T-helper 1 cell (primary cell): Measurements from ENCODE around the gene EDRF1.

Experiments used
- DNase-seq, 5 donors: peaks; one replicate each; pipeline ENCODE4 v3.0.0-alpha.2; 2012 to 2020

The EDRF1 gene

DNA sequence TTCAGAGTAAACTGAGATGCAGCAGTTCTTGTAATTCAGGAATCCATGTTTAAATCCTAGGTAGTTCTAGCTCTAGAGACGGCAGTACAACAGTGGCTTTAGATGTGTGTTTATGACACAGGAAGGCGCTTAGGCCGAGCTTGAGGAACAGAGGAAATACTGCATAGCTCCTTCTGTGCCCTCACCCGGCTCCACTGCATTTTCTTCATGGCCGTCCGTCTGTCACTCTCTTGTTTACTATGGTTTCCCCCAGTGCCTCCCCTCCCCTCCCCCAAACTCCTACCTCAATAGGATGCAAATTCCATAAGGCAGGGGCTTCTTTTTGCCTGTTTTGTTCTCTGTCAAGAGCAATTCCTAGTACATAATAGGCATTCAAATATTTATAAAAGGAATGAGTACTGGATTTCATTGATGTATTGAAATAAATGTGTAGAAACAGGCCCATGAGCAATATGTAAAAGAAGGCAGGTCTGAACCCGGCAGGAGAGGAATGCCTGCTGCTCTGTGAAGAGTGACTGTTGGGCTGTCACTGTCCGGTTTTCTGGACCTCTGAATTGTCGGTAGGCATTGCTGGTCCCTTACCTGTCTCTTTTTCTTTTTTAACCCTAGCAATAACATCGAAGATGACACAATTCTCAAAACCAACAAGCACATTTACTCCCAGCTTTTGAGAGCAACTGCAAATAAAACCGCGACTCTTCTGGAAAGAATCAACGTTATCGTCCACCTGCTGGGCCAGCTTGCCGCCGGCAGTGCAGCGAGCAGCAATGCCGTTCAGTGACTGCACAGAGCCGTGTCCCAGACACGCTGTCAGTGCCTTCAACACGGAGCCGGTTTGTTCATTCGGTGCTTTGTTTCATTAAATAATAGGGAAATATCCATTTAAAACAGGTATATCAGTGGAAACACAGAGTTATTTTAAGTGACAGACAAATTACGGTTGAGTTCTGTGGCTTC, 43.5 kb downstream of the EDRF1 start:
- DNase-seq = no peak

DNA sequence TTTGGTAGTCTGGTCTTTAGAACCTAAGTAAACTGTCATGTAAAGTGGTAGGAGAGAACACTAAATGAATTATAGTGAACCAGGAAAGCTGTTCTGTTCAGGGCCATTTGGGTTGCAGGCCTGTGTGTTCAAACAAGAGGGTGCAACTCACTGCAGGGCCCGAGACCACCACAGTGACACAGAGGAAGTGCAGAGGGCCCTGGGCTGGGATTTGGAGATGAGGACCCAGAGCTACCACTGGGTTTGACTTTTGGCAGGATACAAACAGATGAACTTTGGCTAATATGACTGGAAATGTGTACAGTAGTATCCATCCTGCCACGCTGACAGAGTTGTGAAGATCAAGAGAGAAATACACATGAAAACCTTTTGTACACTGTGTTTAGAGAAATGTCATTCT, 46.3 kb downstream of the EDRF1 start:
- DNase-seq = no peak

DNA sequence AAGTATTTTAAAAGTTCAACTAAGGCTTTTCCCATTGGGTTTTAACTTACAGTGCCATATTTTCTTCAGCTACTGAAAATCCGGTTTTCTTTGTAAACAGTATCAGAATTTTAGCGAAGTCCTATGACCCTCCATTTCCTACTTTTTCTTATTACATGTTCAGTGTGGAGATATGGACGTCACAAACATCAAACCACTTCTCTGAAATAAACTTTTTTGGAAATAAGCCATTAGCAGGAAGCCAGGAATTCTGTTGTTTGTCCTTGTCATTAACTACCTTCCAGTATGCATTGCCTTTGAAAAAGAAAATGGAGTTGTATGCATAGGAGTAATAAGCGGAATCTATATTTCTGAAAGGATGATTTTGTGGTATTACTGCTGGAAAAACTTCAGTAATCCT, 47.0 kb downstream of the EDRF1 start:
- DNase-seq = no peak

DNA sequence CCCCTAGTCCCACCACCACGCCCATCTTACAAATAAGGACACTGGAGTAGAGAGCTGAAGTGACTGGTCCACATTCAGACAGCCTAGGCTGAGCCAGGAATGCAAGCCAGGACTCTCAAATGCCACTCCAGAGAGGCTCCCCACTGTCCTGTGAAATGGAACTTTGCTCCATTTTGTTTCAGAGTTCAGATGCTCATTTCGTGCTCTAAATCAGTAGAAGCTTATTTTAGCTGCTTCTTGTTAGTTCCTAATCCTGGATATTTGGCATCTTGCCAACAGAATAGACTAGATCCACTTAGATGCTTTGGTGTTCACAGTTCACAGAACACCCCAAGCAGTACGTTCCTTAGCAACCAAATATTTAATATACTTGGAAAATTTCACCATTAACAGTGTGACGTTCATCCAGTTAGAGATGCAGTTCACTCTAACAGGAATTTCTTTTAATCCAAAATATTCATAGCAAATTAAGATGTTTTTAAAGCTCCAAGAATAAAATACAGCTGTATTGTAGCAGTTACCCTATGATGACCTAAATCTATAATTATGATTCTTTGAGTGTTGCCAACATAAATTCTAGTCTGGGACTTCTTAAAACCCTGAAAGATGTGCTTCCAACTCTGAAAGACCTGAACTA, 48.8 kb downstream of the EDRF1 start:
- DNase-seq = no peak

DNA sequence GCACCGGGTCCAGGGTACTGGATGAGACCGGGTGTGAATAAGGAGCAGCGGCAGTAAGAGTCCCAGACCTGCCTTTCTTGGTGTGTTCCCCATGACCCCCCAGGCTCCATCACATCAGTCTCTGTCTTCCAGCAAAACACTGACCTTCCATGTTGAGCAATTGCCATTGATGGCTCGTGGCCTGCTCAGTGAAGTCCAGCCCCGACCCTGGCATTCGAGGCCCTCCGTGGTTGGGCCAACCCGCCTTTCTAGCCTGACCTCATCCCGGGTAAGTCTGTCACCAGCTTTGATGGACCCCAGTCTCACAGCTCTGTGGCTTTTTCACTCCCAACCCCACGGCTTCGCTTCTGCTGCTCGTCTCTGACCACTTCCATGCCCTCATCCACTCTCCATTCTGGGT, 49.7 kb downstream of the EDRF1 start:
- DNase-seq = no peak

DNA sequence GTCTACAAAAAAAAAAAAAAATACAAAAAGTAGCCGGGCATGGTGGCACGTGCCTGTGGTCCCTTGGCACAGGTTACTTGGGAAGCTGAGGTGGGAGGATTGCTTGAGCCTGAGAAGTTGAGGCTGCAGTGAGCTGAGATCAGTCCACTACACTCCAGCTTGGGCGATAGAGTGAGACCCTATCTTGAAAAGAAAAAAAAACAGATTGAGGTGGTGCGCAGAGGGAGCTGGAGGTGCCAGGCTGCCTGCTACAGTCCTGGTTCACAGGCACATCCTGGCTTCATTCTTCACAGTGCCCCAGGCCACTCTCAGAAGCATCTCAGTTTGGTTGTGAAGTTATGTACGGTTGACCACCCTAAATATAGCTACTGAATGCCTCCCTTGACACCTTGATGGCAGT, 51.3 kb downstream of the EDRF1 start:
- no peak for DNase-seq

DNA sequence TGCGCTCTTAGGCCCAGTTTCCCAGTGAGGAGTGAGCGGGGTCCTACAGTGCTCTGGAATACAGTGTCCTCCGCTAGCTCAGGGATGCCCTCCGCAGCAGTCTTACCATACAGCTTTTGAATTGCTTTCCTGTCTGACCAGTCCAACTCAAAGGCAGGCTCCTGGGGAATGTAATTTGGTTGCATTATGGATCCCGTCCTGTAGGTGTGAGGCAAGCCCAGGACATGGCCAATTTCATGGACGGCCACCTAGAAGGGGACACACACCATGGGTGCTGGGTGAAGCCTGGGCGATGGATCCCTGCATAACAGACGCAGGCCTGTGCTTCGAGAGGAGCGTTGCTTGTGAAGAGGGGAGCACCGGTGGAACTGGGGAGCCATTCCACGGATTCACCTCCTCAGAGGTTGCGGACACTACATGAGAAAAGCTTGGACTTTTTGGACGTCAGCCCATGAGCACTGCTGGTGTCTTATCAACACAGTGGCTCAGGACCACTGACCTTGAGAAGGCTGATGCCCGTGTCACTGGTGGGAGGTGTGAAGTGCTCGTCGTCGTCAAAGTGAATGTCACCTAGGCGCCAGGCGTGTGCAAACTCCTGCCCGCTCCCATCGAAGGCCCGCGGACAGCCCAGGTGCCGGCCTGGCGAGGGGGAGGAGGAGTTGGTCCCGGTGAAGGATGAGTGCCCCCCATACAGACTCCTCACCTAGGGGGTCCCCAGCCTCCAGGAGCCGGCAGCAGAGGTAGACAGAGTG, 52.8 kb downstream of the EDRF1 start:
- no peak for DNase-seq

DNA sequence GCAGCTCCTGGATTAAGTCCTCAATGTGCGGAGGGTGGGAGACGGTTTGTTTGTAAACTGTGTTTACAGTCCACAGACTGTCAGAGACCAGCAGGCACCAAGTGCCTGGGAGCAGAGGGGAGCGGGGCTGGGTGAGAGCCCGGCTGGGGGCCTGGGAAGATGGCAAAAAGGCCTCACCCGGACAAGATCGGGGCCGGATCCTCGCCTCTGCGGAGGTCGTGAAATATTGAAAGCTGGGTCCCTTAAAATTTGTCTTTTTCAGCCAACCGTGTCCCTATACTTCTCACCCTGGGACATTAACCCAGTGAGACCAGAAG, 53.3 kb downstream of the EDRF1 start:
- no peak for DNase-seq

DNA sequence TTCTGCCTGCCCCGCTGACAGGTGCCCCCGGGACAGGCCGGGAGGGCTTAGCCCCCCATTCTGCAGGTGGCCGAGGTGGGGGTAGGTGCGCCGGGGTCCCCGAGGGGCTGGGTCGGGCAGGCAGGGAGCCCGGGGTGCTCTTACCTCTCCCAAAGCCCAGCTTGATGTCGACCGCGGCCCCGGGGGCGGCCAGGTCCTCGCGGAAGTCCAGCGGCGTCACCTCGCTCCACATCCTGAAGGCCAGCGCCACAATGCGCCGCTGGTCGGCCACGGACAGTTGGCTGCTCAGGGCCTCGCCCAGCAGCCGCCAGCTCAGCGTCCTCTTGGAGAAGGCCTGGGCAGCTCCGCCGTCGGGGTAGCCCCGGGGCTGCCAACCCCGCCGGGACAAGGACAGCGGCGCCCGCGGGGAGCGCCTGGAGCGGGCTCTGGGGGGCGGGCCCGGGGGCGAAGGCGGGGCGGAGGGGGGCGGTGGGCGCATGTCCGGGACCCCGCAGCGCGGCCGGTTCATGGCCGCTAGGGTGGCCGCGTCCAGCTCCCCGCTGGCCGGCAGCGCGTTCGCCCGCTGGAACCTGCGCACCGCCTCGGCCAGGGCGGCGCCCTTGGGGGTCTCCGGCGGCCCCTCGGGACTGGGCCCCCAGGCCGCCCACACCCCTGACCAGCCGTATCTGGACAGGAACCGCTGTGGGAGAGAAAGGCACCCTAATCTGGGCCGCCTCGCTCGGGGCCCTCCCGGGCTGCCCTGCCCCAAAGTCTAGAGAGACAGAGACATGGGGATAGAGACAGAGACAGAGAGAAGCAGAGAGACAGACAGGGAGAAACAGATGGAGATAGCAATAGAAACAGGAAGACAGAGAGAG, 54.4 kb downstream of the EDRF1 start:
- no peak for DNase-seq

DNA sequence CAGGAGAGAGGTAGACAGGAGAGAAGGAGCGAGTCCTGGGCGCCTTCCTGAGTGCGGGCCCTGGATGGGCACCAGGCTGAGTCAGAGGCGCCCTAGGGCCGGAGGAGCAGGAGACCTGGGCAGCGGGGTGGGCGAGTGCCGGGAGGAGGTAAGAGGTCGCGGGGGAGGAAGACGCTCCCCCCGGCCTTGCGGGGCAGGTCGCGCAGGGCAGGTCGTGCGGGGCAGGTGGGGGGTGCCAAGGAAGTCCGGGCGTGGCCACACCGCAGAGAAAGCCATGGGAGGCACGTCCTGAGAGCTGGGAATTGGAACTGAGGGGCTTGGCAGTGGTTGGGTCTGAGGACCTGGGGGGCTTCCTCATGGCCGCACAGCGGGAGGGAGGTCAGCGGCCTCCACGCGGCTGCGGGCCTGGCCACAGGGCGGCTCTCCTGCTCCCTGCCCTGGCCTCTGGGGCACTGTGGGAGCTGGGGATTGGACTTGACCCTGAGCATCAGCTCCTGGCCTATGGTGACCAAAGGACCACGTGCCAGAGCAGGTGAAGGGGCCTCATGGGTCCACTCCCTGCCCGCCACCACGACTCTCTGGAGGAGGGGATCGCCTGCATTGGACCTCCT, 55.2 kb downstream of the EDRF1 start:
- DNase-seq = no peak

DNA sequence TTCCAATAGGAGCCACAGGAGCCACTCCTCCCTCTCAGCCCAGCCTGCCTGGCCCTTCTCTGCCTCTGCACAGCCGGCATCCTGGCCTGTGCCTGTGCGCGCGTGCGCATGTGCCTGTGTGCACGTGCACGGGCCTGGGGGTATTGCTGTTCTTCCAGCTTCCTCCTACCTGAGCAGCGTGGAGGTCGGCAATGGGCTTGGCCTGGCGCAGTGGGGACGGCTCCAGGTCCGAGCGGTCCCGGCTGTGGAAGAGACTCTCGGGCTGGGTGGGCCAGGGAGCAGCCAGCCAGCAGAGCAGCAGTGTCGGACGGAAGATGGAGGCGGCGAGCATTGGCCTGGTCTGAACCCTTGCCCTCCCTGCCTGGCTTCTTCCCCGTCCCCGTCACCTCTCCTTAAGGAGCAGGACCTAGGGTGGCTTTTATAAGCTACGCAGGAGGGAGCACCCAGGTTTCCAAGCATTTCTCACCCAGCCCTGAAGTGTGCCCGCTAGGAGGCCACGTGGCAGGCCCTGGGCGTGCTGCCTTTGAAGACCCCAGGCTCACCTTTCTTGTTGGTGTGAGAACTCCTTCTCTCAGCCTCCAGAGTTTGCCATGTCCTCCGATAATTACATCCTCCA, 56.1 kb downstream of the EDRF1 start, which contains the start of gene MMP21:
Gene MMP21 (minus strand): TSS at position 331 of the 616 bp plus-strand sequence. CDS start 0 bp downstream, at position 331.
- DNase-seq = no peak

DNA sequence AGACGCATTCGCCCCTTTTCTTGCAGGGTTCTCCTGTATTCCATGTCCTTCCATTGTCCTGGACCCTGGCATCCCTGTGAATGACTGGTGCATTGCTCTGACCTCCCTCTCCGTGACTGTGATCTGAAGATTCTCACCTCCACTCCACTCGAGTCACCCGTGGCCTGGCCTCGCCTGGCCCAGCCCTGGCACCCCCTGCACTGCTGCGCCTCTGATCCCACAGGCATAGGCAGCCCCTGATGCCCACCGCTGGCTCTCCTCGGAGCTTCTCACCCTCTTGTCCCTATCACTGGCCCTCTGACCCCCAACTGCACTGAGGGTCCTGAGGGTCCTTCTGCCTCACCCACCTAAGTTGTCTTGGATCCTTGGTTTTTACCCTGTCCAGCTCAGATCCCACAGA, 58.3 kb downstream of the EDRF1 start:
- no peak for DNase-seq

DNA sequence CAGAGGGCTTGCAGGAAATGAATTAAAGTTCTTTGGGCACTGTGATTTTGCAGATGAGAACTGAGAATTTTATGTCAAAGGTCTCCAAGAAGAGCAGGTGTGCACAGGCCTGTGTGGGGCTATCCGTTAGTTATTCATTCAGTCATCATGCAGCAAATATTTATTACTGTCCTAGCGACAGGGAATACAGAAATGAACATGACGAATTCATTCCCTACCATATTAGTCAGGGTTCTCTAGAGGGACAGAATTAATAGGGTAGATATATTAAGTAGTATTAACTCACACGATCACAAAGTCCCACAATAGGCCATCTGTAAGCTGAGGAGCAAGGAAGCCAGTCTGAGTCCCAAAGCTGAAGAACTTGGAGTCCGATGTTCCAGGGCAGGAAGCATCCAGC, 59.0 kb downstream of the EDRF1 start:
- no peak for DNase-seq

DNA sequence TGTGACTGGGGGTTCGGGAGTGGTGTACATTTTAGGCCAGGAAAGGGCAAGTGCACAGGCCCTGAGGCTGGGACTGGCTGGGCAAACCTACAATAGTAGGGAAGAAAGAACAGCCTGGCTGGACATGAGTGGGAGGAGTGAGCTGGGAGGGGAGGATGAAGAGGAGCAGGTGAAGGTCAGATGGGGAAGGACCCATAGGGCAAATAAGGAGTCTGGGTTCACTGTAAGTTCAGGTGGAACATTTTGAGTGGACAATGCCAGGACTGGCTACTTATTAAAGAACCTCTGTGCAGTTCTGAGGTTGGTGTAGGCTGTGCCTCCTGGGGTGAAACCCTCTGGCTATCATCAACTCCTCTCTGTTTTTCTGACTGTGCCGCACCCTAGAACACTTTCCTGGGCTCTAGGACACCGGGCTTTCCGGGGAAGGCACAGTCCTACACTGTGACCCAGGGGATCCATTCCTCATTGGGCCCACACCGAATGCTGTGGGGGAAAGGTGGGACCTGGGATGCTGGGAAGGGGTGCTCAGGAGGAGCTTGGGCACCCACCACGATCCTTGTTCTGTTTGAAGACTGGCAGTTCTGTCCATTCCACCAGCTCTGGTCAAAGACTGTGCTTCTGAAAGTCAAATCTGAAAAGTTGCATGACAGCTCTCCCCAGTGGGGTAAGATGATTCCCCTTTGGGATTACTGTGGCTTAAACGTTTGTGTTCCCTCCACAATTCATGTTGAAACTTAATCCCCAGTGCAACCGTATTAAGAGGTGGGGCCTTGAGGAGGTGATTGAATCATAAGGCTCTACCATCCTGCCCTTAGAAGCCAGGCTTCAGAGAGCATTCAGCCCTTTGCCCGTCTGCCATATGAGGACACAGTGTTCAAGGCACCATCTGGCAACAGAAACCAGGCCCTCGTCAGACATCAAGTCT, 60.2 kb downstream of the EDRF1 start:
- DNase-seq = no peak

DNA sequence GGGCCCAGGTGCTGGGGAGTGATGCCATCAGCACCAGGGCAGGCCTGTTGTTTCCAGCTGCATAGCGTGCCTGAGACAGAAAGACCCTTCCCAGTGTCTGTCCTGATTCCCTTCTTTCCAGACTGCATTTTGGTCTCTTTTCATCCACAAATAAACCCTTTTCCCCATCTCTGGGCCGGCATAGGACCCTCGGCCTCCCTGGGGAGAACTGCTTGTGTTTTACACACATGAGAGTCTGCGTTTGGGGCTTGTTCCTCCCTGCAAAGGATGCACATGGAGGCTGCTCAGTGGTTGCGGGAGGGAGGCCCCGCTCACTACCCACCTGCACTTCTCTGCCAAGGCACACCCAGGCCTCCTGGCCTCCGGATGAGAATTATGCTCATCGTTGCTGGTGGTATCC, 61.9 kb downstream of the EDRF1 start:
- no peak for DNase-seq

DNA sequence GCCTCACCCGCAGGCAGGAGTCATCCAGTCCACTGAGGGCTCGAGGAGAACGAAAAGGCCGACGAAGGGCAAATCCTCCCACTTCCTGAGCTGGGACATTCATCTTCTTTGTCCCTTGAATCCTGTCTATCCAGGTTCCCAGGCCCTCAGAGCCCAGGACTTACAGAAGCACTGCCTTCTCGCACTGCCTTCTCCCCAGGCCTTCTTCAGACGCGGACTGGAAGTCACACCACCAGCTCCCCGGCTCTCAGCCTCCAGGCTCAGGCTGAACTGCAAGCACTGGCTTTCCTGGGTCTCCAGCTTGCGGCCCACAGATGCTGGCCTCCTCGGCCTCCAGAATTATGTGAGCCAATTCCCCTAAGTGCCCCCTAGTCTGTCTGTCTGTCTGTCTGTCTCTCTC, 62.5 kb downstream of the EDRF1 start:
- DNase-seq = no peak

DNA sequence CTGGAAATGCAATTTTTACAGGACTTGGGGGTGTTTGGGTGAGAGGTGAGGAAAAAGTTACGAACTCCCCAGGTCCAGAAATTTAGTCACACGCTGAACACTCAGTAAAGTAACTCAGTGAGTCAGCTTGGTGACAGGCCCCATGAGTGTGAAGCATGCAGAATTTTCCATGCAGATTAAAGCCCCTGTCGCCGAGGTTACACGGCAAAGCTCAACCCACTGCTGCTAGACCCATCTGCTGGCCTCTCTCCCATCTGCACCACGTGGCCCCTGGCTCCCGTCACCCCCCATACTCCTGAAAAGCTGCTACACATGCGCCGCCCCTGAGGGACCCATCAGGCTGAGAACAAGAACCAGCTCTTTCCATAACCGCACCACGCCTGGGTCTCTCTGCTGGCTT, 63.1 kb downstream of the EDRF1 start:
- DNase-seq = no peak

DNA sequence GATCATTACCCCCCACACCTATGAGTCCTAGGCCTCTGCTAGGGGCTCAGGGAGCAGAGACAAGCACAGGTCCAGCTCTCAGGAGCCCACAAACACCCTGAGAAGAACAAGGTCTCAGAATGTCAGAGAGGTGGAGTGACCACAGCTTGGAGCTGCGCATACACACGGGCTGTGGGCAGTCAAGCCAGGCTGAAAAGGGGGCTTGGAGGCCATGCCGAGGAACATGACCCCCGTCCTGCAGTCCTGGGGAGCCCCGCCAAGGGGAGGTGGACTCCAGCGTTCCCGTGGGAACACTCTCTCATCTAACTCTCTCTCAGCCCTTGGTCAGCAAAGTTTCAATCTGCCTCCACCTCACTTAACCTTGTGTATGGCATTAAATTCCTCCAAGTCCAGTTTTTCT, 63.9 kb downstream of the EDRF1 start:
- DNase-seq = no peak

DNA sequence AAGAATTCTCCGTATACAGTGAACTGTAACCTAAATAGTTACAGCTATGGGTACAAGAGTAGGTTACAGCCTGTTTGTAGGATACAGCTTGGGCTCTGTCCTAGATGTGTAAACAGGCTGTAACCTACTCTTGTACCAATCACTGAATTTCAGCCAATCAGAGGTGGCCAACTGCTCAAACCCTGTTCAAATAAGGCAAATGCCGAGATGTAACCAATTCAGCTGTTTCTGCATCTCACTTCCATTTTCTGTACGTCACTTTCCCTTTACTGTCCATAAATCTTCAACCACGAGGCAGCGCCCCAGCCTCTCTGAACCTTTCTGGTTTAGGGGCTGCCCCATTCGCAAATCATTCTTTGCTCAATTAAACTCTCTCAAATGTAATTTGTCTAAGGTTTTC, 64.4 kb downstream of the EDRF1 start:
- no peak for DNase-seq

DNA sequence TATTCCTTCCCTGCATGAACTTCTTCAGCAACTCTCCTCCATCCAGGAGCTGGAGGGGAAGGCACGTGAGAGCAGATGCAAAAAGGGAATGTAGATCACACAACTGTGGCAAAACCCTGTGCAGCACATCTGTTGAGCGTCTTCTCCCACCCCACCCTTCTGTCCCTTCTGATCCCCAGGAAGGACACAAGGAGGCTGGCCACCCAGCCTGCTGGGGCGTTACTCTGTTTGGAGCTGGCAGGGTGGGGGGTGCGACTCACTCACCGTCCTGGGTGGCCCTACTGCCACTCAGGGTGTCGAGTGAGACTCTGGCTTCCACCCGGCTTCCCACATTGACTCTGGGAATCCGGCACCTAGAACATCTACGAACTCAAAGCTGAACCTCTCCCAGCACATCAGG, 66.3 kb downstream of the EDRF1 start:
- DNase-seq = no peak
